Measurements from ENCODE around the gene ZAP70. TPM values are rescaled to one million over a fixed set of nuclear protein-coding genes. Genes with fewer than 3 reads are reported as not detected.
A peak's percentile ranks its signal among the peaks of the same experiment; 100 is the strongest.

The ZAP70 gene
- total RNA-seq, 3 donors from 2014 or later = 3.5 to 7.5 (median 5.4) TPM

GRCh38 chr2:97738179-97739019 is 25.0 kb downstream of the ZAP70 start:
- no peaks in the 10 kb centered on the region for H3K36me3 ChIP-seq (ENCODE audit: low read depth)
- intact Hi-C loops (cut with DNase I, micrococcal nuclease) = no loop called here
- H3K4me3 ChIP-seq = no peak overlapping the region
- no peaks in the 10 kb centered on the region for H3K9me3 ChIP-seq
- no peak for ATAC-seq
- no peaks in the 10 kb centered on the region for H3K4me1 ChIP-seq (ENCODE audit: low read depth)
- DNase-seq = no peak
- no peak for TF ChIP-seq CTCF (IDR thresholded peaks at IDR 0.05)

- no peak for DNase-seq
- Histone ChIP-seq H3K4me3 (no peak overlapping the region), H3K4me1 (ENCODE audit: low read depth) (no peaks in the 10 kb centered on the region), H3K9me3 (no peaks in the 10 kb centered on the region), H3K36me3 (ENCODE audit: low read depth) (no peaks in the 10 kb centered on the region)
- ATAC-seq = no peak
- intact Hi-C loops (cut with DNase I, micrococcal nuclease) = no loop called here
- no peak for TF ChIP-seq CTCF (IDR thresholded peaks at IDR 0.05)
These were observed 25.9 kb downstream of the ZAP70 start for GRCh38 chr2:97739020-97739892.

DNA sequence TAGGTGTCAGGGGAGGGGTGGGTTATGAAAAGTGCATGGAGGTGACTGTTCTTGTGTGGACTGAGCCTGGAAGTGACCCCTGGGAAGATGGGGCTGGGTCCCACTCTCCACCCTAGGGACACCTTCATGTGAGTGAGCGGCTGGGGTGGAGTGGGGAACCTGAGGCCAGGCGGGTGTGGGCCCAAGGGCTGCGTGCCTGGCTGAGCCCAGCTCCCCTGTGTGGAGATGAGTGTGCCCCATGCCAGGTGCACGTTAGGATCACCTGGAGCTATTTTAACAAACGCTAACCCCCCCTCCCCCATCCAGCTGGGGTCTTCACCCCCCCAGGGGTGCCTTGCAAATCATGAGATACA is 26.5 kb downstream of the ZAP70 start:
- Histone ChIP-seq H3K4me1 (ENCODE audit: low read depth) (no peaks in the 10 kb centered on the region), H3K9me3 (no peaks in the 10 kb centered on the region), H3K4me3 (no peak overlapping the region), H3K36me3 (ENCODE audit: low read depth) (no peaks in the 10 kb centered on the region)
- intact Hi-C loops (cut with DNase I, micrococcal nuclease) = no loop called here
- no peak for TF ChIP-seq CTCF (IDR thresholded peaks at IDR 0.05)
- DNase-seq (no peak), ATAC-seq (no peak)

DNA sequence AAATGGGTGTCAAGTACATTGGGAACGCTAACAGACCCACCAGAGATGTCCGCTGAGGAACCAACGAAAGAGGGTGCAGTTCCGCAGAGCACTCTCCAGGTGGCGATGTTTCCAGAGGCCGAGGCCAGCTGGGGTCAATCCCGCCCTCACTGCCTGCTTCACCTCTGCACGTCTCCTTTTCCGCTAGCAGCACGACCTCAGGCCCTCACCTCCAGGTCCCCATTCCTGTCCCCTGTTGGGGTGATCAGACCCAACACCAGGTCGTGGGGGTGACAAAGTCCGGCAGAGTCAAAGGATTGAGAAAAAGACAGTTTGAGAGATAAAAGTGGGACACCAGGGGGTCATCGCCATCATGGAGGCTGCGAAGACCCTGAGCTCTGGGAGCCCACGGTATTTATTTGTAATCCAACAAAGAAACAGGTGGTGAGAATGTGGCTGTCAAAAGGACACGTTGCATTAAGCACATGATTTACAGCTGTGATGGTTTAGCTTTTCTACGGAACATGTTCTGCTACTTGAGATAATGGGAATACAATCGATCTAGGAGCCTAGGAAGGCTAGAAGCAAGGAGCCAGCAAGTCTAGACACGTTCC is 27.3 kb downstream of the ZAP70 start:
- peak; percentile 72 for TF ChIP-seq CTCF (IDR thresholded peaks at IDR 0.05)
- intact Hi-C loops (cut with DNase I, micrococcal nuclease) = no loop called here
- H3K4me1 ChIP-seq (ENCODE audit: low read depth) = no peaks in the 10 kb centered on the region
- H3K4me3 ChIP-seq = no peak overlapping the region
- H3K36me3 ChIP-seq (ENCODE audit: low read depth) = no peaks in the 10 kb centered on the region
- DNase-seq (peak in 2 of 3 donors; percentile 64 to 65), ATAC-seq (peak; percentile 83)
- H3K9me3 ChIP-seq = no peaks in the 10 kb centered on the region

- DNase-seq (no peak), ATAC-seq (no peak)
- H3K4me3 ChIP-seq = no peak overlapping the region
- no peak for TF ChIP-seq CTCF (IDR thresholded peaks at IDR 0.05)
- H3K4me1 ChIP-seq (ENCODE audit: low read depth) = no peaks in the 10 kb centered on the region
- no peaks in the 10 kb centered on the region for H3K9me3 ChIP-seq
- H3K36me3 ChIP-seq (ENCODE audit: low read depth) = no peaks in the 10 kb centered on the region
- intact Hi-C loops (cut with DNase I, micrococcal nuclease) = no loop called here
These were observed 27.9 kb downstream of the ZAP70 start for GRCh38 chr2:97741251-97741650.
